A549 (cell line): Measurements from ENCODE around the gene GFRAL. TPM values are rescaled to one million over a fixed set of nuclear protein-coding genes. Genes with fewer than 3 reads are reported as not detected.

ENCODE experiments used
- ATAC-seq, 2 experiments: fragments of 200-7000 bp in 1 of 2; fragments of >200 bp in 1 of 2; cut with Nextera tagmentation in 1 of 2; cut with Tn5 transposase in 1 of 2; 3 replicates each; pipeline versions ENCODE4 v1.8.0 to v1.9.1; 2018 to 2020; ENCODE audit warnings: mild to moderate bottlenecking in 1 of 2, moderate library complexity in 1 of 2
- CTCF ChIA-PET: fragments of 300-600 bp; sonication (Branson Sonifier 250); formaldehyde crosslinking; extraction: SDS; loops from one replicate; lab custom pipeline; 2021; ENCODE audit warnings: antibody characterized with exemption, inconsistent platforms; lab: Yijun Ruan, JAX
- POLR2A ChIA-PET: fragments of 350-600 bp; formaldehyde crosslinking; extraction: SDS; loops from one replicate; lab custom pipeline; 2021; ENCODE audit warnings: antibody characterized with exemption, inconsistent platforms; lab: Yijun Ruan, JAX
- DNase-seq, 2 experiments: peaks; one replicate each; pipeline versions ENCODE4 v3.0.0 to v3.0.0-alpha.2; 2011 to 2016; ENCODE audit warnings: low read depth in 1 of 2, low spot score in 1 of 2
- FAIRE-seq: peaks from 2 replicates; lab custom pipeline; 2011; peaks lifted over from hg19 to GRCh38; lab: Jason Lieb, UNC
- H3K27ac ChIP-seq, 2 experiments: fragments of >200 bp; sonication (Bioruptor Twin); formaldehyde crosslinking; 3 replicates each; pipeline ENCODE4 v1.5.1; 2016 to 2017
- H3K4me1 ChIP-seq: fragments of >200 bp; sonication (Bioruptor Twin); formaldehyde crosslinking; 3 replicates; pipeline ENCODE4 v1.6.1; 2016
- H3K4me2 ChIP-seq: fragments of >200 bp; sonication (Bioruptor Twin); formaldehyde crosslinking; 3 replicates; pipeline ENCODE4 v1.6.1; 2016
- H3K4me3 ChIP-seq: fragments of >200 bp; sonication (Bioruptor Twin); formaldehyde crosslinking; 3 replicates; pipeline ENCODE4 v1.5.1; 2016
- H3K9me3 ChIP-seq: fragments of >200 bp; sonication (Bioruptor Twin); formaldehyde crosslinking; 3 replicates; pipeline ENCODE4 v1.6.1; 2016
- ATOH8 ChIP-seq: fragments of 250-450 bp; sonication (Bioruptor Pico); IDR thresholded peaks from 2 replicates; pipeline ENCODE4 v1.5.0; 2020; ENCODE audit warnings: low read depth, mild to moderate bottlenecking, moderate library complexity
- CBX2 ChIP-seq: fragments of 200-600 bp; sonication (generic); IDR thresholded peaks from 2 replicates; pipeline ENCODE4 v1.6.1; 2016; ENCODE audit warnings: low read depth, mild to moderate bottlenecking, borderline replicate concordance
- CBX8 ChIP-seq: fragments of 200-600 bp; sonication (generic); IDR thresholded peaks from 2 replicates; pipeline ENCODE4 v1.6.1; 2016
- CHD4 ChIP-seq: fragments of 200-600 bp; sonication (generic); IDR thresholded peaks from 2 replicates; pipeline ENCODE4 v1.6.1; 2016; ENCODE audit warnings: antibody characterized with exemption, mild to moderate bottlenecking, borderline replicate concordance
- E2F6 ChIP-seq: IDR thresholded peaks from 2 replicates; pipeline ENCODE4 v1.6.1; 2012; ENCODE audit warnings: low read depth, borderline replicate concordance
- EHMT2 ChIP-seq: fragments of 200-600 bp; sonication (generic); IDR thresholded peaks from 2 replicates; pipeline ENCODE4 v1.6.1; 2016; ENCODE audit warnings: antibody characterized with exemption, low read depth, mild to moderate bottlenecking, moderate library complexity
- FOSL2 ChIP-seq, 2 experiments: fragments of 450-650 bp in 1 of 2; fragments of >200 bp in 1 of 2; sonication (Bioruptor Twin) in 1 of 2; formaldehyde crosslinking; IDR thresholded peaks; 2 replicates each; pipeline versions ENCODE4 v1.5.0 to v1.6.1; 2016 to 2020; ENCODE audit warnings: mild to moderate bottlenecking in 1 of 2, moderate library complexity in 1 of 2
- GATA3 ChIP-seq: IDR thresholded peaks from 2 replicates; pipeline ENCODE4 v1.6.1; 2012; ENCODE audit warnings: borderline replicate concordance
- HOXA7 ChIP-seq: fragments of 250-450 bp; sonication (Bioruptor Pico); IDR thresholded peaks from 2 replicates; pipeline ENCODE4 v1.5.0; 2020; ENCODE audit warnings: mild to moderate bottlenecking, moderate library complexity
- HOXB13 ChIP-seq: fragments of 250-450 bp; sonication (Bioruptor Pico); IDR thresholded peaks from 2 replicates; pipeline ENCODE4 v1.5.0; 2020; ENCODE audit warnings: low read depth, mild to moderate bottlenecking, moderate library complexity
- JUN ChIP-seq, 2 experiments: fragments of >200 bp; sonication (Bioruptor Twin); formaldehyde crosslinking; IDR thresholded peaks; 2 replicates in 1 of 2; 3 replicates in 1 of 2; pipeline ENCODE4 v1.6.1; 2016 to 2017
- KDM1A ChIP-seq: fragments of 200-600 bp; sonication (generic); IDR thresholded peaks from 2 replicates; pipeline ENCODE4 v1.6.1; 2016; ENCODE audit warnings: low read depth, mild to moderate bottlenecking
- MAX ChIP-seq: IDR thresholded peaks from 2 replicates; pipeline ENCODE4 v1.6.1; 2012
- NR3C1 ChIP-seq: fragments of >200 bp; sonication (Bioruptor Twin); formaldehyde crosslinking; IDR thresholded peaks from 3 replicates; pipeline ENCODE4 v1.6.1; 2017
- PBX3 ChIP-seq: IDR thresholded peaks from 2 replicates; pipeline ENCODE4 v1.6.1; 2012
- RAD21 ChIP-seq, 2 experiments: fragments of >200 bp in 1 of 2; sonication (Bioruptor Twin) in 1 of 2; formaldehyde crosslinking in 1 of 2; IDR thresholded peaks in 1 of 2; conservative IDR thresholded peaks in 1 of 2; 2 replicates in 1 of 2; 3 replicates in 1 of 2; pipeline ENCODE4 v1.6.1; 2012 to 2018; ENCODE audit warnings: inconsistent platforms in 1 of 2
- RCOR1 ChIP-seq: fragments of 150-350 bp; IDR thresholded peaks from 2 replicates; pipeline ENCODE4 v1.6.1; 2014; ENCODE audit warnings: antibody characterized with exemption, low read length, low read depth
- REST ChIP-seq: fragments of 200-600 bp; sonication (generic); IDR thresholded peaks from 2 replicates; pipeline ENCODE4 v1.6.1; 2016; ENCODE audit warnings: antibody characterized with exemption, mild to moderate bottlenecking, moderate library complexity
- RNF2 ChIP-seq: fragments of 200-600 bp; sonication (generic); IDR thresholded peaks from 2 replicates; pipeline ENCODE4 v1.6.1; 2016; ENCODE audit warnings: low read depth, mild to moderate bottlenecking, antibody characterized with exemption, moderate library complexity, borderline replicate concordance
- SMC3 ChIP-seq: fragments of >200 bp; sonication (Bioruptor Twin); formaldehyde crosslinking; IDR thresholded peaks from 3 replicates; pipeline ENCODE4 v1.6.1; 2018; ENCODE audit warnings: inconsistent platforms
- ZNF302 ChIP-seq: fragments of 250-450 bp; sonication (Bioruptor Pico); IDR thresholded peaks from 2 replicates; pipeline ENCODE4 v1.9.0; 2021; ENCODE audit warnings: inconsistent platforms, mild to moderate bottlenecking, moderate library complexity
- WGBS: methylation state at CpG from one replicate; pipeline ENCODE4 v1.1.6; 2017; ENCODE audit errors: missing lambda C conversion rate; 5-methylcytosine and 5-hydroxymethylcytosine counted together
- polyA plus RNA-seq, 4 experiments: library from polyadenylated mRNA; depleted of rRNA in 3 of 4; stranded (reverse); fragments of >200 nt; fragmentation: RNase III in 1 of 4; extraction: RNeasy Plus Mini Kit Qiagen cat#74134 plus additional on column Dnase treatment in 1 of 4; gene quantifications; 2 replicates in 3 of 4; 3 replicates in 1 of 4; pipeline ENCODE4 v1.2.3, GENCODE V29; 2011 to 2017

The GFRAL gene
- polyA plus RNA-seq, 2 of the 4 experiments (the other 2 are of a cell fraction) = not detected

GRCh38 chr6:55447891-55448290 lies 120.6 kb downstream of the GFRAL start:
- ATAC-seq (no peak), FAIRE-seq (no peak), DNase-seq (no peak)
- H3K4me1 ChIP-seq = 0 out of 3 replicates have a peak, but pooled peaks cover 3% of the 10 kb centered on the region
- POLR2A ChIA-PET = no interaction called here
- H3K4me3 ChIP-seq = no peak overlapping the region
- WGBS = 20% methylated on average over 3 of the region's 3 CpGs
- TF ChIP-seq GATA3 = no peak
- TF ChIP-seq E2F6 = no peak
- H3K27ac ChIP-seq = no peak overlapping the region
- CTCF ChIA-PET = no interaction called here
- no peak overlapping the region for H3K4me2 ChIP-seq
- H3K9me3 ChIP-seq = no peaks in the 10 kb centered on the region

- TF ChIP-seq CHD4 = no peak
- no peak for TF ChIP-seq KDM1A
- TF ChIP-seq EHMT2 = no peak
- TF ChIP-seq ATOH8 (CRISPR knock-in tag) = no peak
- TF ChIP-seq RNF2 = no peak
- TF ChIP-seq RCOR1 = no peak
- no peak for TF ChIP-seq CBX8
- no peak for TF ChIP-seq SMC3
- no peak for TF ChIP-seq MAX
- TF ChIP-seq RAD21 (conservative IDR thresholded peaks at IDR 0.05 in 1 of 2, IDR thresholded peaks at IDR 0.05 in 1 of 2) = no peak
- no peak for TF ChIP-seq PBX3
- no peak for TF ChIP-seq JUN (IDR thresholded peaks at IDR 0.05)
- no peak for TF ChIP-seq CBX2
- no peak for TF ChIP-seq E2F6
- TF ChIP-seq HOXA7 (CRISPR knock-in tag) = no peak
- no peak for TF ChIP-seq FOSL2 (IDR thresholded peaks at IDR 0.05)
- TF ChIP-seq FOSL2 (CRISPR knock-in tag; IDR thresholded peaks at IDR 0.05) = no peak
- no peak for TF ChIP-seq ZNF302 (CRISPR knock-in tag)
- no peak for TF ChIP-seq HOXB13 (CRISPR knock-in tag)
- H3K27ac ChIP-seq = no peak overlapping the region
- DNase-seq (no peak), FAIRE-seq (no peak), ATAC-seq (no peak)
- no peaks in the 10 kb centered on the region for H3K9me3 ChIP-seq
- ChIA-PET CTCF (interaction anchor here (0.7 to 0.8 kb wide), 2 partner anchors 172 to 235 kb away, joined by 3 read pairs; no protein-coding TSS in a partner anchor), POLR2A (no interaction called here)
- no peak overlapping the region for H3K4me2 ChIP-seq
- 0 out of 3 replicates have a peak, but pooled peaks cover 3% of the 10 kb centered on the region for H3K4me1 ChIP-seq
- no peak overlapping the region for H3K4me3 ChIP-seq
These were observed 121.2 kb downstream of the GFRAL start for GRCh38 chr6:55448451-55448850.

- peak in 1 of 2 experiments; percentile 35 for DNase-seq
- ATAC-seq = peak in 1 of 2 experiments; percentile 47; a peak in 2 of 6 replicates
- CTCF ChIA-PET = interaction anchor here (0.7 to 1.5 kb wide), 4 partner anchors 172 to 832 kb away, joined by 3 to 6 read pairs (median 3); no protein-coding TSS in a partner anchor
These were observed 122.0 kb downstream of the GFRAL start for GRCh38 chr6:55449225-55449624.

More at GRCh38 chr6:55449225-55449624, 122.0 kb downstream of the GFRAL start:
- Histone ChIP-seq H3K9me3 (no peaks in the 10 kb centered on the region), H3K4me1 (0 out of 3 replicates have a peak, but pooled peaks cover 3% of the 10 kb centered on the region), H3K4me2 (no peak overlapping the region), H3K4me3 (no peak overlapping the region), H3K27ac (no peak overlapping the region)
- WGBS = 77% methylated on average over 2 of the region's 3 CpGs
- no peak for FAIRE-seq
- TF ChIP-seq RAD21 (conservative IDR thresholded peaks at IDR 0.05 in 1 of 2, IDR thresholded peaks at IDR 0.05 in 1 of 2) (peak; percentile 38 to 45; a peak in 4 of 5 replicates), NR3C1 (no peak), REST (no peak), SMC3 (peak; percentile 52; the same call in 2 of the 3 replicates)
- POLR2A ChIA-PET = no interaction called here
